ENCODE measurements around the gene PARD3. TPM values are rescaled to one million over a fixed set of nuclear protein-coding genes. Genes with fewer than 3 reads are reported as not detected.
A peak's percentile ranks its signal among the peaks of the same experiment; 100 is the strongest.

Gene PARD3
- total and polyA plus RNA-seq, 2 donors (not counting 3 experiments of a cell fraction or from before 2014, with no cell fraction given): 7.3 to 24.1 TPM

DNA sequence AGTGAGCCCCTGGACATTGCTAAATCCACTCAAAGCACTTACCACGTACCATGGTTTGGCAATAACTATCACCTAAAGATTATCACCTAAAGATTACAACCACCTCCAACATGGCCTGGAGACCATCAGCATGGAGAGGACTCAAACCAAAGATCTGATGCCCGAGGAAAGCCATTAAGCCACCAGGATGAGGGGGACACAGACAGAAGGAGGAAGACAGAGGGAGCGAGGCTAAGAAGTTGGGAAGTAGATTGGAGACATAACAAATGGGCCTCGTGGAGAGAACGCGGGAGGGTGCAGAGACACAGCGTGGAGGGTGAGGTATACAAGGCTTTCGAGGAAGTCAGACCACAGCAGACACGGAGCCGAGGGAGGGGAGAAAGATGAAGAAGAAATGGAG, 700.2 kb downstream of the PARD3 start:
- Histone ChIP-seq H3K27me3 (ENCODE audit: control insufficient read depth in 2 of 2, insufficient read depth in 2 of 2, low read length in 2 of 2) (no peaks in the 10 kb centered on the region), H3K27ac (ENCODE audit: insufficient read depth, low read depth, low read length) (no peak overlapping the region), H3K9me3 (replicated peaks; ENCODE audit: control insufficient read depth, insufficient read depth, low read length) (no peaks in the 10 kb centered on the region), H3K4me3 (replicated peaks in 1 of 3; ENCODE audit: insufficient read depth in 1 of 3, low read depth in 1 of 3, low read length in 3 of 3) (no peak overlapping the region), H3K4me2 (ENCODE audit: insufficient read depth, low read length) (no peak overlapping the region), H3K4me1 (ENCODE audit: control insufficient read depth, extremely low read depth, insufficient read depth, low read length) (no peaks in the 10 kb centered on the region), H3K9me1 (replicated peaks; ENCODE audit: control insufficient read depth, extremely low read depth, insufficient read depth, low read length) (no peaks in the 10 kb centered on the region), H3K79me2 (ENCODE audit: control insufficient read depth, insufficient read depth, low read length) (no peaks in the 10 kb centered on the region), H4K20me1 (replicated peaks; ENCODE audit: control insufficient read depth, extremely low read depth, insufficient read depth, low read length) (no peaks in the 10 kb centered on the region), H2AFZ (ENCODE audit: low read depth, low read length) (no peak overlapping the region), H3K36me3 (ENCODE audit: control insufficient read depth in 2 of 2, extremely low read depth in 1 of 2, insufficient read depth in 2 of 2, low read length in 2 of 2) (no peaks in the 10 kb centered on the region), H3K9ac (replicated peaks; ENCODE audit: extremely low read depth, insufficient read depth, low read length) (no peak overlapping the region)
- TF ChIP-seq POLR2AphosphoS5 (IDR thresholded peaks at IDR 0.05; ENCODE audit: insufficient read depth, low read depth, low read length) (no peak), FOS (IDR thresholded peaks at IDR 0.05; ENCODE audit: borderline replicate concordance, insufficient read depth, low read length) (no peak), JUN (IDR thresholded peaks at IDR 0.05; ENCODE audit: borderline replicate concordance, insufficient read depth, insufficient read length, low read depth) (no peak)
- dilution Hi-C loops (cut with MboI; ENCODE audit: extremely low pct_ligation_motif_present, low sequenced_read_pairs) (no loop called here), intact Hi-C loops (cut with micrococcal nuclease) (no loop called here)
- ChIA-PET CTCF (no interaction called here), POLR2A (no interaction called here)
- DNase-seq (ENCODE audit: low read depth, low spot score): no peak
- no TSS peak for BruUV-seq (replicated peaks)
- FAIRE-seq: no peak

DNA sequence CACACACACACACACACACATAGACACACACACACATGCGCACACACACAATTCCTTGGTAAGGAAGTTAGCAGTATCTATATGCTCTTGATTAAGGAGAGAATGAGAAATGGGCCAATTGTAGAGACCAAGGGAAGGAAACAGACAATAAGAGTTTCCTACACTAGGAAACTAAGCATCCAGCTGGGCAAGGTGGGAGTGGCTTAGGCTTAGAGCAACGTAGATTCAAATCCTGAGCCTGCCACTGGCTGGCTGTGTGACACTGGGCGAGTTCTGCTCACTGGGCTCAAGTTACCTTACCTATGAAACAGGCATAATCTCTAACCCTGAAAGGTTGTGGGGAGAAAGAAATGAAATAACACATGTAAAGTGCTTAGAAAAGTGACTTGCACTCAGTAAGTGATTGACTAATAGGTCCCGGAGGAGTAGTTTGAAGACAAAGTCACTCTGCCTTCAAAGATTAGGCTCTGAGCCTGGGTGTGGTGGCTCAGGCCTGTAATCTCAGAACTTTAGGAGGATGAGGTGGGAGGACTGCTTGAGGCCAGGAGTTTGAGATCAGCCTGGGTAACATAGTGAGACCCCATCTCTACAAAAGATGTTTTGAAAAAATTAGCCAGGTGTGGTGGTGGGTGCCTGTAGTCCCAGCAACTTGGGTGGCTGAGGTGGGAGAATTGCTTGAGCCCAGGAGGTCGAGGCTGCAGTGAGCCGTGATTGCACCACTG, 701.4 kb downstream of the PARD3 start:
- no peaks in the 10 kb centered on the region for H3K36me3 ChIP-seq (ENCODE audit: control insufficient read depth in 2 of 2, extremely low read depth in 1 of 2, insufficient read depth in 2 of 2, low read length in 2 of 2)
- DNase-seq (ENCODE audit: low read depth, low spot score) (peak; percentile 53), FAIRE-seq (peak; percentile 12)
- dilution Hi-C loops (cut with MboI; ENCODE audit: extremely low pct_ligation_motif_present, low sequenced_read_pairs): no loop called here
- H3K79me2 ChIP-seq (ENCODE audit: control insufficient read depth, insufficient read depth, low read length): no peaks in the 10 kb centered on the region
- no peak overlapping the region for H3K9ac ChIP-seq (replicated peaks; ENCODE audit: extremely low read depth, insufficient read depth, low read length)
- intact Hi-C loops (cut with micrococcal nuclease): no loop called here
- no peak overlapping the region for H3K4me3 ChIP-seq (replicated peaks in 1 of 3; ENCODE audit: insufficient read depth in 1 of 3, low read depth in 1 of 3, low read length in 3 of 3)
- H3K4me1 ChIP-seq (ENCODE audit: control insufficient read depth, extremely low read depth, insufficient read depth, low read length): no peaks in the 10 kb centered on the region
- no peaks in the 10 kb centered on the region for H3K9me1 ChIP-seq (replicated peaks; ENCODE audit: control insufficient read depth, extremely low read depth, insufficient read depth, low read length)
- no peak overlapping the region for H3K4me2 ChIP-seq (ENCODE audit: insufficient read depth, low read length)
- CTCF ChIA-PET: interaction anchor here (1.0 to 1.3 kb wide), 2 partner anchors 8 to 9 kb away, joined by 3 to 4 read pairs; no protein-coding TSS in a partner anchor
- no peak overlapping the region for H3K27ac ChIP-seq (ENCODE audit: insufficient read depth, low read depth, low read length)
- no peak overlapping the region for H2AFZ ChIP-seq (ENCODE audit: low read depth, low read length)
- no peaks in the 10 kb centered on the region for H3K27me3 ChIP-seq (ENCODE audit: control insufficient read depth in 2 of 2, insufficient read depth in 2 of 2, low read length in 2 of 2)
- no peaks in the 10 kb centered on the region for H3K9me3 ChIP-seq (replicated peaks; ENCODE audit: control insufficient read depth, insufficient read depth, low read length)
- POLR2A ChIA-PET: no interaction called here
- no peak for TF ChIP-seq EZH2 (IDR thresholded peaks at IDR 0.05; ENCODE audit: borderline replicate concordance, low read depth, low read length, severe bottlenecking)
- no peak for TF ChIP-seq GATA2 (IDR thresholded peaks at IDR 0.05; ENCODE audit: insufficient read depth, insufficient read length, low read depth, low read length)
- TF ChIP-seq, protein P1, sequence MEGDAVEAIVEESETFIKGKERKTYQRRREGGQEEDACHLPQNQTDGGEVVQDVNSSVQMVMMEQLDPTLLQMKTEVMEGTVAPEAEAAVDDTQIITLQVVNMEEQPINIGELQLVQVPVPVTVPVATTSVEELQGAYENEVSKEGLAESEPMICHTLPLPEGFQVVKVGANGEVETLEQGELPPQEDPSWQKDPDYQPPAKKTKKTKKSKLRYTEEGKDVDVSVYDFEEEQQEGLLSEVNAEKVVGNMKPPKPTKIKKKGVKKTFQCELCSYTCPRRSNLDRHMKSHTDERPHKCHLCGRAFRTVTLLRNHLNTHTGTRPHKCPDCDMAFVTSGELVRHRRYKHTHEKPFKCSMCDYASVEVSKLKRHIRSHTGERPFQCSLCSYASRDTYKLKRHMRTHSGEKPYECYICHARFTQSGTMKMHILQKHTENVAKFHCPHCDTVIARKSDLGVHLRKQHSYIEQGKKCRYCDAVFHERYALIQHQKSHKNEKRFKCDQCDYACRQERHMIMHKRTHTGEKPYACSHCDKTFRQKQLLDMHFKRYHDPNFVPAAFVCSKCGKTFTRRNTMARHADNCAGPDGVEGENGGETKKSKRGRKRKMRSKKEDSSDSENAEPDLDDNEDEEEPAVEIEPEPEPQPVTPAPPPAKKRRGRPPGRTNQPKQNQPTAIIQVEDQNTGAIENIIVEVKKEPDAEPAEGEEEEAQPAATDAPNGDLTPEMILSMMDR (IDR thresholded peaks at IDR 0.05; ENCODE audit: extremely low read depth in 1 of 2, insufficient read depth in 1 of 2, low read depth in 1 of 2, low read length in 2 of 2): no peak
- TF ChIP-seq FOS (IDR thresholded peaks at IDR 0.05; ENCODE audit: borderline replicate concordance, insufficient read depth, low read length): no peak
- H4K20me1 ChIP-seq (replicated peaks; ENCODE audit: control insufficient read depth, extremely low read depth, insufficient read depth, low read length): no peaks in the 10 kb centered on the region
- BruUV-seq (replicated peaks): no TSS peak
